Testis (tissue), 3 donors: ENCODE measurements around the gene NPR2. TPM values are rescaled to one million over a fixed set of nuclear protein-coding genes. Genes with fewer than 3 reads are reported as not detected.

Source experiments
- DNase-seq: peaks from one replicate; pipeline ENCODE4 v3.0.0-alpha.2; 2019
- H3K27ac ChIP-seq, 2 donors: fragments of 200-600 bp; sonication (generic); one replicate each; pipeline ENCODE4 v1.5.1; 2019
- H3K27me3 ChIP-seq: fragments of 200-600 bp; sonication (generic); one replicate; pipeline ENCODE4 v1.5.1; 2019
- H3K36me3 ChIP-seq: fragments of 200-600 bp; sonication (generic); one replicate; pipeline ENCODE4 v1.5.1; 2017; ENCODE audit warnings: low read depth; ENCODE audit errors: missing control alignments
- H3K4me1 ChIP-seq: fragments of 200-600 bp; sonication (generic); one replicate; pipeline ENCODE4 v1.5.1; 2019
- H3K4me3 ChIP-seq, 2 donors: fragments of 200-600 bp; sonication (generic); one replicate each; pipeline ENCODE4 v1.5.1; 2017 to 2019
- H3K9me3 ChIP-seq: fragments of 200-600 bp; sonication (generic); one replicate; pipeline ENCODE4 v1.5.1; 2017
- POLR2A ChIP-seq: fragments of 450-650 bp; IDR thresholded peaks from one replicate; pipeline ENCODE4 v1.6.1; 2017; ENCODE audit warnings: antibody characterized with exemption, mild to moderate bottlenecking, moderate library complexity
- WGBS, 2 donors: methylation state at CpG; one replicate each; pipeline ENCODE4 v1.1.5; 2018; 5-methylcytosine and 5-hydroxymethylcytosine counted together
- intact Hi-C: fragments of 100-400 bp; cut with DNase I; formaldehyde crosslinking; loops from one replicate; pipeline ENCODE4 v1.15.1; 2023; ENCODE audit warnings: low total_unique reads
- polyA plus RNA-seq: library from polyadenylated mRNA; stranded (reverse); fragments of 350-450 nt; fragmentation: Illumina TruSeq; extraction: RNeasy Lipid Tissue Mini Kit (QIAGEN cat#74804); gene quantifications from one replicate; pipeline ENCODE4 v1.2.3, GENCODE V29; 2014; ENCODE audit warnings: low read depth, low replicate concordance; ENCODE audit not compliant: insufficient read depth
- total RNA-seq, 2 donors: library from RNA; depleted of rRNA; stranded (reverse); fragments of >200 nt; gene quantifications; one replicate each; pipeline ENCODE4 v1.2.3, GENCODE V29; 2016
- TF ChIP-seq, protein P1 (sequence below), 3 experiments: fragments of 450-650 bp in 2 of 3; fragments of 200-600 bp in 1 of 3; sonication (generic) in 1 of 3; IDR thresholded peaks; one replicate each; pipeline ENCODE4 v1.5.1; 2016 to 2019; ENCODE audit warnings: antibody characterized with exemption in 3 of 3, mild to moderate bottlenecking in 2 of 3, moderate library complexity in 1 of 3

Gene NPR2
- total and polyA plus RNA-seq, 3 donors from 2014 or later: 16.1 to 23.4 (median 18.5) TPM

DNA sequence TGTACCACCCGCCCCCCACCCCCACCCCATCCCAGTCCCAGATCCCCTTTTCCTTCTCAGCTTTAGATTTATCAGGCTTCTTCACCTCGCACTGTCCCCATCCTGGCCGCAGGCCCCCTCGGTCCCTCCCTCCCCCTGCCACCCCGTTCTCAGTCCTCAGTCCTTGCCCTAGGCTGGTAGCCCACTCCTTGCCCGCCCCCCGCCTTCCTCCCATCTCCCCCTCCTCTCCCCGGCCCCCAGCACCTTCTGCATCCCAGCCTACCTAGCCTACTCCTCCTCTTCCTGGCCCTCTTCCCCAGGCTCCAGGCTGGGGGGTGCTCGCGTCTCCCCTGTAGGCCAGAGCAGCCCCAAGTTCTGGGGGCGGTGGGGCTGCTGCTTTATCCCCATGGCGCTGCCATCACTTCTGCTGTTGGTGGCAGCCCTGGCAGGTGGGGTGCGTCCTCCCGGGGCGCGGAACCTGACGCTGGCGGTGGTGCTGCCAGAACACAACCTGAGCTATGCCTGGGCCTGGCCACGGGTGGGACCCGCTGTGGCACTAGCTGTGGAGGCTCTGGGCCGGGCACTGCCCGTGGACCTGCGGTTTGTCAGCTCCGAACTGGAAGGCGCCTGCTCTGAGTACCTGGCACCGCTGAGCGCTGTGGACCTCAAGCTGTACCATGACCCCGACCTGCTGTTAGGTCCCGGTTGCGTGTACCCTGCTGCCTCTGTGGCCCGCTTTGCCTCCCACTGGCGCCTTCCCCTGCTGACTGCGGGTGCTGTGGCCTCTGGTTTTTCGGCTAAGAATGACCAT, 828 bp downstream of the NPR2 start:
- Histone ChIP-seq H3K4me3 (peak overlapping the region; percentile 55 to 63), H3K4me1 (peaks cover 26% of the 10 kb centered on the region), H3K27me3 (no peaks in the 10 kb centered on the region), H3K36me3 (no peaks in the 10 kb centered on the region), H3K27ac (peak overlapping the region in 1 of 2 donors; percentile 80), H3K9me3 (no peaks in the 10 kb centered on the region)
- intact Hi-C loops: no loop called here
- 47 to 56% methylated on average over 20 to 29 of the region's 34 CpGs for WGBS, 2 donors
- no peak for TF ChIP-seq POLR2A
- TF ChIP-seq, protein P1, sequence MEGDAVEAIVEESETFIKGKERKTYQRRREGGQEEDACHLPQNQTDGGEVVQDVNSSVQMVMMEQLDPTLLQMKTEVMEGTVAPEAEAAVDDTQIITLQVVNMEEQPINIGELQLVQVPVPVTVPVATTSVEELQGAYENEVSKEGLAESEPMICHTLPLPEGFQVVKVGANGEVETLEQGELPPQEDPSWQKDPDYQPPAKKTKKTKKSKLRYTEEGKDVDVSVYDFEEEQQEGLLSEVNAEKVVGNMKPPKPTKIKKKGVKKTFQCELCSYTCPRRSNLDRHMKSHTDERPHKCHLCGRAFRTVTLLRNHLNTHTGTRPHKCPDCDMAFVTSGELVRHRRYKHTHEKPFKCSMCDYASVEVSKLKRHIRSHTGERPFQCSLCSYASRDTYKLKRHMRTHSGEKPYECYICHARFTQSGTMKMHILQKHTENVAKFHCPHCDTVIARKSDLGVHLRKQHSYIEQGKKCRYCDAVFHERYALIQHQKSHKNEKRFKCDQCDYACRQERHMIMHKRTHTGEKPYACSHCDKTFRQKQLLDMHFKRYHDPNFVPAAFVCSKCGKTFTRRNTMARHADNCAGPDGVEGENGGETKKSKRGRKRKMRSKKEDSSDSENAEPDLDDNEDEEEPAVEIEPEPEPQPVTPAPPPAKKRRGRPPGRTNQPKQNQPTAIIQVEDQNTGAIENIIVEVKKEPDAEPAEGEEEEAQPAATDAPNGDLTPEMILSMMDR (IDR thresholded peaks at IDR 0.05): no peak
- DNase-seq: no peak

DNA sequence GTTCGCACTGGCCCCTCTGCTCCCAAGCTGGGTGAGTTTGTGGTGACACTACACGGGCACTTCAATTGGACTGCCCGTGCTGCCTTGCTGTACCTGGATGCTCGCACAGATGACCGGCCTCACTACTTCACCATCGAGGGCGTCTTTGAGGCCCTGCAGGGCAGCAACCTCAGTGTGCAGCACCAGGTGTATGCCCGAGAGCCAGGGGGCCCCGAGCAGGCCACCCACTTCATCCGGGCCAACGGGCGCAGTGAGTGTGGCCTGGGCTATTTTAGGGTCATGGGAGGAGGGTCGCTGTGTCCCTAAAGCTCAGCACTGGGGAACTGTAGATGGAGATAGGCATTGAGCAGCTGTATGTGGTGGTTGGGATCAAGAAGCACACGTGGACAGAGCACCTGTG, 1.4 kb downstream of the NPR2 start:
- no peak for DNase-seq
- Histone ChIP-seq H3K36me3 (no peaks in the 10 kb centered on the region), H3K27ac (no peak overlapping the region), H3K4me3 (no peak overlapping the region), H3K4me1 (peaks cover 26% of the 10 kb centered on the region), H3K27me3 (no peaks in the 10 kb centered on the region), H3K9me3 (no peaks in the 10 kb centered on the region)
- WGBS, 2 donors: 49 to 75% methylated on average over 11 to 14 of the region's 14 CpGs
- intact Hi-C loops: no loop called here
- TF ChIP-seq, protein P1 (IDR thresholded peaks at IDR 0.05): no peak
- no peak for TF ChIP-seq POLR2A

DNA sequence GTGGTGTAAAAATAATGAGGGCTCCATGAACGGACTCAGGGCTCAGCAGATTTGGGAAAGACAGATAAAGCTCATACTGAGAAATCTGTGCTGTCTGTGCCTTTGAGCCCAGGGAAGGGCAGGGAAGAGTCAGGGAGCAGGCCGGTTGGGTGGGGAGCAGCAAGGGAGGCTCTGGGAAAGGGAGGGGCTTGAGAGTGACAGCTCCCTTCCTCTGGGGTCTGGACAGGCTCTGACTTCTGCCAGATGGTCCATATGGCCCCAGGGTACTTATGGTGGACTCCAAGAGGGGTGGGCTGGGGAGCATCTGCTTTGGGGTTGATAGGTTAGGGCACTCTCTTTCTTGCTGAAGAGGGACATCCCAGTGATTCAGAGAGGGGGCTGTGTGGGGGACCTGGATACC, 2.1 kb downstream of the NPR2 start:
- intact Hi-C loops: no loop called here
- peaks cover 26% of the 10 kb centered on the region for H3K4me1 ChIP-seq
- no peak for DNase-seq
- no peaks in the 10 kb centered on the region for H3K9me3 ChIP-seq
- H3K27me3 ChIP-seq: no peaks in the 10 kb centered on the region
- H3K36me3 ChIP-seq: no peaks in the 10 kb centered on the region
- no peak overlapping the region for H3K4me3 ChIP-seq
- 54% methylated on average over 2 of the region's 2 CpGs for WGBS, 2 donors
- H3K27ac ChIP-seq: no peak overlapping the region
- TF ChIP-seq, protein P1 (IDR thresholded peaks at IDR 0.05): no peak
- TF ChIP-seq POLR2A: no peak

DNA sequence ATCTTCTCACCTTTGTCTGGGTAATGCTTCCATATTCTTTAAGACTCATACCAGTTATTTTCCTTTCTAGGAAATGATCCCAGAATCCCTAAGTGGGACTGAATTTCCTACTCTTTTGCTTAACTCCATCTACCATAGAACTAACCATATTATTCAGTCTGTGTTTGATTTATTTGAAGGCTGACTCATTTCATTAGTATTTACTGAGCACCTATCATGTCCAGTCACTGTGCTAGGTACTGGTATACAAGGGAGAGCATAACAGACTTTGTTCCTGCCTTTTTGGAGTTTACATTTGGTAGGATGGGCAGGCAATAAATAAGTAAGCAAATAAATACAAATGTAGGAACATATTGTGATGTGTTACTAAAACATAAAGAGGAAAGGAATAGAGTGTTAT, 4.3 kb downstream of the NPR2 start:
- H3K4me1 ChIP-seq: peaks cover 16% of the 10 kb centered on the region
- no peaks in the 10 kb centered on the region for H3K27me3 ChIP-seq
- no peak overlapping the region for H3K4me3 ChIP-seq
- intact Hi-C loops: no loop called here
- no peak for DNase-seq
- no peak overlapping the region for H3K27ac ChIP-seq
- H3K36me3 ChIP-seq: no peaks in the 10 kb centered on the region
- H3K9me3 ChIP-seq: no peaks in the 10 kb centered on the region
- TF ChIP-seq, protein P1 (IDR thresholded peaks at IDR 0.05): no peak
- TF ChIP-seq POLR2A: no peak
